HEK293T (cell line): ENCODE measurements around the gene KCNAB2.

Source experiments
- CTCF ChIA-PET: fragments of 350-600 bp; formaldehyde crosslinking; extraction: SDS; loops from one replicate; lab custom pipeline; 2021; ENCODE audit warnings: antibody characterized with exemption, inconsistent platforms; lab: Yijun Ruan, JAX
- POLR2A ChIA-PET: fragments of 350-600 bp; formaldehyde crosslinking; extraction: SDS; loops from one replicate; lab custom pipeline; 2020; ENCODE audit warnings: antibody characterized with exemption, inconsistent platforms; lab: Yijun Ruan, JAX
- DNase-seq: peaks from one replicate; pipeline ENCODE4 v3.0.0; 2012; ENCODE audit warnings: mixed read lengths; ENCODE audit errors: extremely low spot score
- ARNT ChIP-seq: fragments of 450-650 bp; IDR thresholded peaks from 2 replicates; pipeline ENCODE4 v1.6.1; 2017; ENCODE audit warnings: mild to moderate bottlenecking
- BHLHE40 ChIP-seq: fragments of 450-650 bp; IDR thresholded peaks from 2 replicates; pipeline ENCODE4 v1.6.1; 2016; ENCODE audit warnings: mild to moderate bottlenecking, moderate library complexity, borderline replicate concordance
- CTBP1 ChIP-seq: fragments of 450-650 bp; IDR thresholded peaks from 2 replicates; pipeline ENCODE4 v1.6.1; 2016; ENCODE audit warnings: borderline replicate concordance
- ELF4 ChIP-seq: fragments of 450-650 bp; IDR thresholded peaks from 2 replicates; pipeline ENCODE4 v1.6.1; 2017; ENCODE audit warnings: antibody characterized with exemption
- FOXA1 ChIP-seq: fragments of 450-650 bp; IDR thresholded peaks from 2 replicates; pipeline ENCODE4 v1.6.1; 2016; ENCODE audit warnings: mild to moderate bottlenecking
- FOXK2 ChIP-seq: fragments of 450-650 bp; IDR thresholded peaks from 2 replicates; pipeline ENCODE4 v1.6.1; 2016; ENCODE audit warnings: mild to moderate bottlenecking
- FOXM1 ChIP-seq: fragments of 450-650 bp; IDR thresholded peaks from 2 replicates; pipeline ENCODE4 v1.6.1; 2017; ENCODE audit warnings: mild to moderate bottlenecking, borderline replicate concordance
- HDGF ChIP-seq: fragments of 450-650 bp; IDR thresholded peaks from 2 replicates; pipeline ENCODE4 v1.6.1; 2017; ENCODE audit warnings: antibody characterized with exemption, borderline replicate concordance
- L3MBTL2 ChIP-seq: fragments of 450-650 bp; conservative IDR thresholded peaks from 2 replicates; pipeline ENCODE4 v1.6.1; 2016; ENCODE audit warnings: mild to moderate bottlenecking
- LEF1 ChIP-seq: fragments of 450-650 bp; IDR thresholded peaks from 2 replicates; pipeline ENCODE4 v1.6.1; 2017; ENCODE audit warnings: mild to moderate bottlenecking, borderline replicate concordance
- NFRKB ChIP-seq: fragments of 450-650 bp; IDR thresholded peaks from 2 replicates; pipeline ENCODE4 v1.6.1; 2016; ENCODE audit warnings: mild to moderate bottlenecking, moderate library complexity
- PKNOX1 ChIP-seq: fragments of 450-650 bp; IDR thresholded peaks from 2 replicates; pipeline ENCODE4 v1.6.1; 2016
- SP1 ChIP-seq: fragments of 450-650 bp; IDR thresholded peaks from 2 replicates; pipeline ENCODE4 v1.6.1; 2017
- SUZ12 ChIP-seq: fragments of 450-650 bp; IDR thresholded peaks from 2 replicates; pipeline ENCODE4 v1.6.1; 2016; ENCODE audit warnings: mild to moderate bottlenecking
- TARDBP ChIP-seq: fragments of 450-650 bp; IDR thresholded peaks from 2 replicates; pipeline ENCODE4 v1.6.1; 2016
- ZNF384 ChIP-seq: fragments of 450-650 bp; IDR thresholded peaks from 2 replicates; pipeline ENCODE4 v1.6.1; 2016

The KCNAB2 gene

DNA sequence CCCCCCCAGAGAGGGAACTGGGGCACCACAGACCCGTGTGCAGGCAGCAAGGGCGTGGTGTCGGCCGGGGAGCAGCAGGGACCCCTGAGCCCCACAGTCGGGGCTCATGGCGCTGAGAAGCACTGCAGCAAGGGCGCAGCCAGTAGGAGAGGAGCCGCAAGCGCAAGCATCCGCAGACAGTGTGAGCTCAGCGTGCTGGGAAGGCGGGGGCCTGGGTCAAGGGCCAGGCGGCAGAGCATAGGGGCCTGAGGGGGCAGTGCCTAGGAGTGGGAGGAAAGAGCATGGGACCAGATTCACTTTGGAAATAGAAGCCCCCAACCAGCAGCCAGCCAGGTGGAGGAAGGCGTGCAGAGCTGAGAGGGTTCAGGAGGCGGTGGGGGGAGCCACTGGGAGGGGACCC, 6.7 kb upstream of the KCNAB2 start:
- DNase-seq = no peak
- no peak for TF ChIP-seq BHLHE40
- TF ChIP-seq HDGF = no peak
- TF ChIP-seq PKNOX1 = no peak
- no peak for TF ChIP-seq TARDBP
- TF ChIP-seq ARNT = no peak
- no peak for TF ChIP-seq ELF4
- no peak for TF ChIP-seq L3MBTL2
- no peak for TF ChIP-seq SP1
- TF ChIP-seq FOXK2 = no peak
- TF ChIP-seq CTBP1 = no peak
- TF ChIP-seq SUZ12 = no peak
- no peak for TF ChIP-seq LEF1
- TF ChIP-seq FOXM1 = no peak
- TF ChIP-seq NFRKB = no peak
- no peak for TF ChIP-seq FOXA1
- TF ChIP-seq ZNF384 = no peak
- CTCF ChIA-PET = no interaction called here
- POLR2A ChIA-PET = no interaction called here

GRCh38 chr1:6040444-6040843, 5.2 kb upstream of the KCNAB2 start:
- ChIA-PET CTCF (no interaction called here), POLR2A (no interaction called here)
- no peak for TF ChIP-seq CTBP1
- no peak for TF ChIP-seq FOXA1
- no peak for TF ChIP-seq ARNT
- TF ChIP-seq SUZ12 = no peak
- no peak for TF ChIP-seq BHLHE40
- no peak for TF ChIP-seq FOXK2
- no peak for TF ChIP-seq FOXM1
- no peak for TF ChIP-seq ELF4
- no peak for TF ChIP-seq NFRKB
- no peak for TF ChIP-seq ZNF384
- TF ChIP-seq PKNOX1 = no peak
- TF ChIP-seq HDGF = no peak
- TF ChIP-seq LEF1 = no peak
- no peak for TF ChIP-seq L3MBTL2
- TF ChIP-seq TARDBP = no peak
- TF ChIP-seq SP1 = no peak

GRCh38 chr1:6040861-6041415, 4.8 kb upstream of the KCNAB2 start:
- CTCF ChIA-PET = interaction anchor here (0.6 to 1.4 kb wide), 3 partner anchors 9 to 21 kb away, joined by 3 read pairs; no protein-coding TSS in a partner anchor
- POLR2A ChIA-PET = no interaction called here
- DNase-seq = no peak
- TF ChIP-seq SUZ12 (no peak), ZNF384 (no peak), HDGF (no peak), PKNOX1 (no peak), L3MBTL2 (no peak), FOXM1 (no peak), ELF4 (no peak), SP1 (no peak), ARNT (no peak), LEF1 (no peak), TARDBP (no peak), NFRKB (no peak), FOXK2 (no peak), FOXA1 (no peak), BHLHE40 (no peak), CTBP1 (no peak)

More at GRCh38 chr1:6040444-6040843, 5.2 kb upstream of the KCNAB2 start:
- DNase-seq = no peak

GRCh38 chr1:6041432-6042062, 4.1 kb upstream of the KCNAB2 start:
- POLR2A ChIA-PET = no interaction called here
- TF ChIP-seq HDGF (no peak), ARNT (no peak), TARDBP (no peak), FOXA1 (no peak), ELF4 (no peak), SUZ12 (no peak), FOXM1 (no peak), NFRKB (no peak)
- CTCF ChIA-PET = interaction anchor here (0.5 to 1.4 kb wide), 8 partner anchors 9 to 319 kb away, joined by 3 read pairs; no protein-coding TSS in a partner anchor
- peak; percentile 80 for DNase-seq

GRCh38 chr1:6043561-6043960, 2.1 kb upstream of the KCNAB2 start:
- TF ChIP-seq FOXA1 = no peak
- TF ChIP-seq HDGF = no peak
- no peak for TF ChIP-seq FOXM1
- no peak for TF ChIP-seq SP1
- TF ChIP-seq LEF1 = no peak
- no peak for TF ChIP-seq L3MBTL2
- no peak for TF ChIP-seq ZNF384
- no peak for TF ChIP-seq BHLHE40
- no peak for TF ChIP-seq PKNOX1
- no peak for TF ChIP-seq TARDBP
- TF ChIP-seq CTBP1 = no peak
- TF ChIP-seq ARNT = no peak
- DNase-seq = no peak
- CTCF ChIA-PET = interaction anchor here (0.7 to 1.3 kb wide), 3 partner anchors 11 to 161 kb away, joined by 3 to 5 read pairs (median 4); no protein-coding TSS in a partner anchor
- POLR2A ChIA-PET = no interaction called here
